ENCODE measurements around the gene ZBED4.

- no peak for TF ChIP-seq CTCF (IDR thresholded peaks at IDR 0.05)
- no peak for TF ChIP-seq EP300 (IDR thresholded peaks at IDR 0.05; ENCODE audit: low read depth)
- TF ChIP-seq POLR2AphosphoS5 (IDR thresholded peaks at IDR 0.05): no peak
Observed at GRCh38 chr22:49920859-49921258, 67.2 kb downstream of the ZBED4 start.

Measured in transverse colon (tissue), 4 donors.